ENCODE results near the gene SBF2. TPM values are rescaled to one million over a fixed set of nuclear protein-coding genes. Genes with fewer than 3 reads are reported as not detected.

SBF2 gene
- polyA plus RNA-seq, 1 donor (not counting 4 experiments of a cell fraction or from before 2014, with no cell fraction given): 24.5 TPM

GRCh38 chr11:9862981-9863380 is 431.0 kb downstream of the SBF2 start:
- H3K4me3 ChIP-seq (ENCODE audit: control insufficient read depth in 2 of 3, extremely low read depth in 1 of 3, insufficient read depth in 2 of 3, low read depth in 1 of 3, low read length in 3 of 3): no peak overlapping the region
- H3K27me3 ChIP-seq (ENCODE audit: control insufficient read depth, extremely low read depth, insufficient read depth, low read length): no peaks in the 10 kb centered on the region
- H3K79me2 ChIP-seq (ENCODE audit: control insufficient read depth, insufficient read depth, low read length): no peaks in the 10 kb centered on the region
- H3K9me1 ChIP-seq (ENCODE audit: control insufficient read depth, extremely low read depth, insufficient read depth, low read length): no peaks in the 10 kb centered on the region
- TF ChIP-seq CTCF (optimal IDR thresholded peaks at IDR 0.05 in 1 of 3, IDR thresholded peaks at IDR 0.05 in 1 of 3, conservative IDR thresholded peaks at IDR 0.05 in 1 of 3; ENCODE audit: extremely low read depth in 1 of 3, insufficient read depth in 2 of 3, low read length in 3 of 3): no peak
- no peaks in the 10 kb centered on the region for H3K9me3 ChIP-seq (ENCODE audit: control insufficient read depth, low read depth, low read length)
- no peak overlapping the region for H3K27ac ChIP-seq (ENCODE audit: control insufficient read depth, insufficient read depth, low read length)
- H3K9ac ChIP-seq (ENCODE audit: control insufficient read depth, extremely low read depth, insufficient read depth, low read length): no peak overlapping the region
- no peaks in the 10 kb centered on the region for H3K4me1 ChIP-seq (ENCODE audit: control insufficient read depth, extremely low read depth, insufficient read depth, low read length)
- DNase-seq (ENCODE audit: low read depth, low spot score) (no peak), FAIRE-seq (peak; percentile 17)
- H3K4me2 ChIP-seq (ENCODE audit: control insufficient read depth, extremely low read depth, insufficient read depth, low read depth, low read length): no peak overlapping the region
- dilution Hi-C loops (cut with MboI; ENCODE audit: extremely low pct_ligation_motif_present, low sequenced_read_pairs): no loop called here
- no peaks in the 10 kb centered on the region for H4K20me1 ChIP-seq (ENCODE audit: control insufficient read depth, extremely low read depth, insufficient read depth, low read length)
- no peaks in the 10 kb centered on the region for H3K36me3 ChIP-seq (ENCODE audit: control insufficient read depth in 2 of 2, extremely low read depth in 1 of 2, insufficient read depth in 2 of 2, low read length in 2 of 2)
- H2AFZ ChIP-seq (ENCODE audit: control insufficient read depth, low read length): no peak overlapping the region

- no peak overlapping the region for H3K4me2 ChIP-seq (ENCODE audit: control insufficient read depth, extremely low read depth, insufficient read depth, low read depth, low read length)
- H3K27me3 ChIP-seq (ENCODE audit: control insufficient read depth, extremely low read depth, insufficient read depth, low read length): no peaks in the 10 kb centered on the region
- no peak overlapping the region for H3K9ac ChIP-seq (ENCODE audit: control insufficient read depth, extremely low read depth, insufficient read depth, low read length)
- H3K36me3 ChIP-seq (ENCODE audit: control insufficient read depth in 2 of 2, extremely low read depth in 1 of 2, insufficient read depth in 2 of 2, low read length in 2 of 2): peaks cover 0 to under 1% of the 10 kb centered on the region in 2 experiments
- H4K20me1 ChIP-seq (ENCODE audit: control insufficient read depth, extremely low read depth, insufficient read depth, low read length): no peaks in the 10 kb centered on the region
- H3K4me3 ChIP-seq (ENCODE audit: control insufficient read depth in 2 of 3, extremely low read depth in 1 of 3, insufficient read depth in 2 of 3, low read depth in 1 of 3, low read length in 3 of 3): no peak overlapping the region
- FAIRE-seq: peak; percentile 97
- no peaks in the 10 kb centered on the region for H3K79me2 ChIP-seq (ENCODE audit: control insufficient read depth, insufficient read depth, low read length)
- DNase-seq (ENCODE audit: low read depth, low spot score): no peak
- TF ChIP-seq EZH2 (IDR thresholded peaks at IDR 0.05; ENCODE audit: low read length) (no peak), CTCF (optimal IDR thresholded peaks at IDR 0.05 in 1 of 3, IDR thresholded peaks at IDR 0.05 in 1 of 3, conservative IDR thresholded peaks at IDR 0.05 in 1 of 3; ENCODE audit: extremely low read depth in 1 of 3, insufficient read depth in 2 of 3, low read length in 3 of 3) (peak; percentile 82 to 96 (median 84))
- dilution Hi-C loops (cut with MboI; ENCODE audit: extremely low pct_ligation_motif_present, low sequenced_read_pairs): no loop called here
- H3K4me1 ChIP-seq (ENCODE audit: control insufficient read depth, extremely low read depth, insufficient read depth, low read length): no peaks in the 10 kb centered on the region
- no peak overlapping the region for H3K27ac ChIP-seq (ENCODE audit: control insufficient read depth, insufficient read depth, low read length)
- no peaks in the 10 kb centered on the region for H3K9me1 ChIP-seq (ENCODE audit: control insufficient read depth, extremely low read depth, insufficient read depth, low read length)
- H2AFZ ChIP-seq (ENCODE audit: control insufficient read depth, low read length): no peak overlapping the region
- H3K9me3 ChIP-seq (ENCODE audit: control insufficient read depth, low read depth, low read length): no peaks in the 10 kb centered on the region
Measured at GRCh38 chr11:9861860-9862725, 431.9 kb downstream of the SBF2 start.

All from keratinocyte (primary cell).